NB4 (cell line): ENCODE data around the gene ATRNL1.
"Not testable (repeated sequence)": the region's sequence is repeated elsewhere in the genome, so short reads cannot be mapped to it uniquely, and the experiment has no call there.

Source experiments
- MYC ChIP-seq: IDR thresholded peaks from 2 replicates; pipeline ENCODE4 v1.6.1; 2011; ENCODE audit warnings: low read depth, low read length
- POLR2A ChIP-seq: IDR thresholded peaks from 2 replicates; pipeline ENCODE4 v1.6.1; 2011; ENCODE audit warnings: mild to moderate bottlenecking; ENCODE audit not compliant: insufficient read length; ENCODE audit errors: extremely low read depth
- TF ChIP-seq, protein P1 (sequence below): IDR thresholded peaks from one replicate; pipeline ENCODE4 v1.5.1; 2012; ENCODE audit warnings: low read depth, low read length

DNA sequence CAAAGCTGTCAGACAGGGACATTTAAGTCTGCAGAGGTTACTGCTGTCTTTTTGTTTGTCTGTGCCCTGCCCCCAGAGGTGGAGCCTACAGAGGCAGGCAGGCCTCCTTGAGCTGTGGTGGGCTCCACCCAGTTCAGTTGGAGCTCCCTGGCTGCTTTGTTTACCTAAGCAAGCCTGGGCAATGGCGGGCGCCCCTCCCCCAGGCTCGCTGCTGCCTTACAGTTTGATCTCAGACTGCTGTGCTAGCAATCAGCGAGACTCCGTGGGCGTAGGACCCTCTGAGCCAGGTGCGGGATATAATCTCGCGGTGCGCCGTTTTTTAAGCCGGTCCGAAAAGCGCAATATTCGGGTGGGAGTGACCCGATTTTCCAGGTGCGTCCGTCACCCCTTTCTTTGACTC is 274.8 kb downstream of the ATRNL1 start:
- TF ChIP-seq, protein P1, sequence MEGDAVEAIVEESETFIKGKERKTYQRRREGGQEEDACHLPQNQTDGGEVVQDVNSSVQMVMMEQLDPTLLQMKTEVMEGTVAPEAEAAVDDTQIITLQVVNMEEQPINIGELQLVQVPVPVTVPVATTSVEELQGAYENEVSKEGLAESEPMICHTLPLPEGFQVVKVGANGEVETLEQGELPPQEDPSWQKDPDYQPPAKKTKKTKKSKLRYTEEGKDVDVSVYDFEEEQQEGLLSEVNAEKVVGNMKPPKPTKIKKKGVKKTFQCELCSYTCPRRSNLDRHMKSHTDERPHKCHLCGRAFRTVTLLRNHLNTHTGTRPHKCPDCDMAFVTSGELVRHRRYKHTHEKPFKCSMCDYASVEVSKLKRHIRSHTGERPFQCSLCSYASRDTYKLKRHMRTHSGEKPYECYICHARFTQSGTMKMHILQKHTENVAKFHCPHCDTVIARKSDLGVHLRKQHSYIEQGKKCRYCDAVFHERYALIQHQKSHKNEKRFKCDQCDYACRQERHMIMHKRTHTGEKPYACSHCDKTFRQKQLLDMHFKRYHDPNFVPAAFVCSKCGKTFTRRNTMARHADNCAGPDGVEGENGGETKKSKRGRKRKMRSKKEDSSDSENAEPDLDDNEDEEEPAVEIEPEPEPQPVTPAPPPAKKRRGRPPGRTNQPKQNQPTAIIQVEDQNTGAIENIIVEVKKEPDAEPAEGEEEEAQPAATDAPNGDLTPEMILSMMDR: not testable (repeated sequence)
- not testable (repeated sequence) for TF ChIP-seq MYC, POLR2A
